SW480 (cell line): ENCODE measurements around the gene CCDC178.

Source experiments
- DNase-seq: peaks from one replicate; pipeline ENCODE4 v3.0.0-alpha.2; 2016; ENCODE audit warnings: low spot score

Gene CCDC178

GRCh38 chr18:33116376-33116775 lies 324.1 kb downstream of the CCDC178 start:
- DNase-seq = no peak

GRCh38 chr18:33115917-33116316 lies 324.6 kb downstream of the CCDC178 start:
- DNase-seq = no peak

GRCh38 chr18:33115476-33115875 lies 325.0 kb downstream of the CCDC178 start:
- DNase-seq = no peak

- no peak for DNase-seq
Measured at GRCh38 chr18:33114749-33115148, 325.8 kb downstream of the CCDC178 start.

- DNase-seq = no peak
Measured at GRCh38 chr18:33113416-33113815, 327.1 kb downstream of the CCDC178 start.

- DNase-seq = no peak
Measured at GRCh38 chr18:33107511-33107910, 333.0 kb downstream of the CCDC178 start.

GRCh38 chr18:33101316-33101715 lies 339.2 kb downstream of the CCDC178 start:
- no peak for DNase-seq

GRCh38 chr18:33099626-33100025 lies 340.9 kb downstream of the CCDC178 start:
- no peak for DNase-seq

- DNase-seq = no peak
Measured at GRCh38 chr18:33097126-33097525, 343.4 kb downstream of the CCDC178 start.

GRCh38 chr18:33090461-33090860 lies 350.1 kb downstream of the CCDC178 start:
- DNase-seq = no peak

GRCh38 chr18:33076601-33077000 lies 363.9 kb downstream of the CCDC178 start:
- DNase-seq = no peak

- no peak for DNase-seq
Measured at GRCh38 chr18:33074125-33074524, 366.4 kb downstream of the CCDC178 start.

- DNase-seq = no peak
Measured at GRCh38 chr18:33062834-33063364, 377.6 kb downstream of the CCDC178 start.

GRCh38 chr18:33052886-33053285 lies 387.6 kb downstream of the CCDC178 start:
- no peak for DNase-seq

GRCh38 chr18:33051407-33051806 lies 389.1 kb downstream of the CCDC178 start:
- no peak for DNase-seq

GRCh38 chr18:33040213-33040612 lies 400.3 kb downstream of the CCDC178 start:
- no peak for DNase-seq

GRCh38 chr18:33034945-33035344 lies 405.6 kb downstream of the CCDC178 start:
- no peak for DNase-seq

GRCh38 chr18:33034212-33034611 lies 406.3 kb downstream of the CCDC178 start:
- DNase-seq = no peak

- DNase-seq = no peak
Measured at GRCh38 chr18:33022370-33022769, 418.2 kb downstream of the CCDC178 start.

GRCh38 chr18:33020877-33021276 lies 419.6 kb downstream of the CCDC178 start:
- DNase-seq = no peak

GRCh38 chr18:33014060-33014796 lies 426.3 kb downstream of the CCDC178 start:
- no peak for DNase-seq

GRCh38 chr18:33010149-33010548 lies 430.4 kb downstream of the CCDC178 start:
- DNase-seq = peak; percentile 29

GRCh38 chr18:32998921-32999320 lies 441.6 kb downstream of the CCDC178 start:
- DNase-seq = no peak

- DNase-seq = no peak
Measured at GRCh38 chr18:32998285-32998684, 442.2 kb downstream of the CCDC178 start.
